M059J (cell line): ENCODE results near the gene AOC2. TPM values are rescaled to one million over a fixed set of nuclear protein-coding genes. Genes with fewer than 3 reads are reported as not detected.
A peak's percentile ranks its signal among the peaks of the same experiment; 100 is the strongest.
"Not testable (repeated sequence)": the region's sequence is repeated elsewhere in the genome, so short reads cannot be mapped to it uniquely, and the experiment has no call there.

Experiments used
- DNase-seq: peaks from one replicate; pipeline ENCODE4 v3.0.0-alpha.2; 2012; ENCODE audit warnings: low read depth
- total RNA-seq: library from RNA; depleted of rRNA; stranded (reverse); fragments of >200 nt; shearing (Covaris generic); gene quantifications from 2 replicates; pipeline ENCODE4 v1.2.3, GENCODE V29; 2014; rRNA removed

The AOC2 gene
- total RNA-seq, 1 experiment from 2014 or later, result not detected

- DNase-seq, result not testable (repeated sequence)
These were observed 37.3 kb downstream of the AOC2 start for GRCh38 chr17:42881706-42882105.

- no peak for DNase-seq
These were observed 37.8 kb downstream of the AOC2 start for GRCh38 chr17:42882166-42882565.

- peak; percentile 54 for DNase-seq
These were observed 39.6 kb downstream of the AOC2 start for GRCh38 chr17:42883802-42884558.

GRCh38 chr17:42885806-42886205 is 41.4 kb downstream of the AOC2 start:
- DNase-seq, result not testable (repeated sequence)

GRCh38 chr17:42886283-42887176 is 42.1 kb downstream of the AOC2 start:
- no peak for DNase-seq

GRCh38 chr17:42889809-42890208 is 45.4 kb downstream of the AOC2 start:
- no peak for DNase-seq

GRCh38 chr17:42891539-42892152 is 47.3 kb downstream of the AOC2 start:
- DNase-seq, result peak; percentile 35

GRCh38 chr17:42893359-42893758 is 49.0 kb downstream of the AOC2 start:
- no peak for DNase-seq

GRCh38 chr17:42894283-42895184 is 50.2 kb downstream of the AOC2 start:
- no peak for DNase-seq

GRCh38 chr17:42895185-42895555 is 50.8 kb downstream of the AOC2 start:
- peak; percentile 82 for DNase-seq

GRCh38 chr17:42898147-42898811 is 53.9 kb downstream of the AOC2 start:
- DNase-seq, result no peak

- not testable (repeated sequence) for DNase-seq
These were observed 55.6 kb downstream of the AOC2 start for GRCh38 chr17:42899981-42900380.

Other genes with a start within 250 kb of the AOC2 start
- 38.7 and 41.9 TPM in 2 replicates for gene RETREG3, start 235.2 kb upstream of the AOC2 start, total RNA-seq
- gene TUBG1, start 234.9 kb upstream of the AOC2 start, total RNA-seq, result 148 and 168 TPM in 2 replicates
- 15.9 and 21.0 TPM in 2 replicates for gene TUBG2, start 185.3 kb upstream of the AOC2 start, total RNA-seq
- gene PLEKHH3, start 167.6 kb upstream of the AOC2 start, total RNA-seq, result 14.9 and 17.8 TPM in 2 replicates
- 0.32 TPM in 1 of 2 replicates, not detected in the other for gene CCR10, start 162.7 kb upstream of the AOC2 start, total RNA-seq
- gene CNTNAP1, start 162.0 kb upstream of the AOC2 start, total RNA-seq, result 5.4 and 11.8 TPM in 2 replicates
- 4.5 and 7.8 TPM in 2 replicates for gene EZH1, start 99.5 kb upstream of the AOC2 start, total RNA-seq
- gene RAMP2, start 83.4 kb upstream of the AOC2 start, total RNA-seq, result 0.49 and 1.0 TPM in 2 replicates
- gene VPS25, start 71.1 kb upstream of the AOC2 start, total RNA-seq, result 88.5 and 97.4 TPM in 2 replicates
- 0.52 and 1.2 TPM in 2 replicates for gene WNK4, start 64.0 kb upstream of the AOC2 start, total RNA-seq
- 95.0 and 99.0 TPM in 2 replicates for gene COA3, start 45.9 kb upstream of the AOC2 start, total RNA-seq
- 0.20 TPM in 1 of 2 replicates, not detected in the other for gene CNTD1, start 45.7 kb upstream of the AOC2 start, total RNA-seq
- gene BECN1, start 20.3 kb upstream of the AOC2 start, total RNA-seq, result 36.9 and 83.7 TPM in 2 replicates
- gene PSME3, start 11.2 kb upstream of the AOC2 start, total RNA-seq, result 79.3 and 139 TPM in 2 replicates
- 0.02 TPM in 1 of 2 replicates, not detected in the other for gene AOC3, start 6.6 kb downstream of the AOC2 start, total RNA-seq
- not detected in 2 replicates for gene G6PC1, start 56.2 kb downstream of the AOC2 start, total RNA-seq
- gene AARSD1, start 119.9 kb downstream of the AOC2 start, total RNA-seq, result 13.6 and 17.1 TPM in 2 replicates
- 0.67 and 0.71 TPM in 2 replicates for gene PTGES3L, start 135.5 kb downstream of the AOC2 start, total RNA-seq
- gene RUNDC1, start 136.0 kb downstream of the AOC2 start, total RNA-seq, result 5.7 and 11.4 TPM in 2 replicates
- 982 and 1,027 TPM in 2 replicates for gene RPL27, start 153.8 kb downstream of the AOC2 start, total RNA-seq
- gene IFI35, start 162.2 kb downstream of the AOC2 start, total RNA-seq, result 206 and 256 TPM in 2 replicates
- gene VAT1, start 177.8 kb downstream of the AOC2 start, total RNA-seq, result 72.4 and 72.7 TPM in 2 replicates
- gene RND2, start 180.7 kb downstream of the AOC2 start, total RNA-seq, result 0.20 and 0.22 TPM in 2 replicates